Measurements from ENCODE around the gene RAP2A.
A peak's percentile ranks its signal among the peaks of the same experiment; 100 is the strongest.

RAP2A gene

DNA sequence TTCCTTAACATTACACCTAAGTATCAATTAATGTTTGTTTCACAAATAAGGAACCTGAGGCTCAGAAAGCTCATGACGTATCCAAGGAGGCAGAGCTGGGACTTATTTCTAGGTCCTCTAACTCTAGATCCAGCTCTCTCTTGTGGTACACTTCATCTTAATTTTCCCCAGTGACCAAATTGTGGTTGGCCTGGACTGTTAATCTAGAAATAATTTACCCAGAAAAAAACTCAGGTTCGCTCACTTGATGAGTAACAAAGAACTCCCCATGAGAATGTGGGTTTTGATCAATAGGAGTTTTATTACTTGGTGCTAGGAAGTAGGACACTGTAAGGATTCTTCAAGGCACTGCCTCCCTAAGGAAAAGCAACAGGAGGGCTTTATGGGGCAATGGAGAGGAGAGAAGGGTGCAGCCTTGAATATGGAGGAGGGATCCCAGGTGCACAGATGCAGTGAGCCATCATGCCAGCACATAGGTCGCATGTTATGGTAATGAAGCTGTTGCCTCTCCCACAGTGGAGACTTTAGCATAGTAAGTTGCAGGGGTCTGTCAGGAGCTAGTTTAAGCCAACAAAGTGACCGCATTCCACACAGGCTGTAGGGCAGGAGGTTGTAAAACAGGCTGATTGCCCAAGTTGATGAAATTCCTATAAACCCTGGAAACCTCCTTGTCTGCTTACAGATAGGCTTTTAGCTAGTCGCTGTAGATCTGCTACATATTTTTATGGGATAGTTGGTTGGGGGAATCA is 14.7 kb downstream of the RAP2A start:
- FAIRE-seq: no peak

DNA sequence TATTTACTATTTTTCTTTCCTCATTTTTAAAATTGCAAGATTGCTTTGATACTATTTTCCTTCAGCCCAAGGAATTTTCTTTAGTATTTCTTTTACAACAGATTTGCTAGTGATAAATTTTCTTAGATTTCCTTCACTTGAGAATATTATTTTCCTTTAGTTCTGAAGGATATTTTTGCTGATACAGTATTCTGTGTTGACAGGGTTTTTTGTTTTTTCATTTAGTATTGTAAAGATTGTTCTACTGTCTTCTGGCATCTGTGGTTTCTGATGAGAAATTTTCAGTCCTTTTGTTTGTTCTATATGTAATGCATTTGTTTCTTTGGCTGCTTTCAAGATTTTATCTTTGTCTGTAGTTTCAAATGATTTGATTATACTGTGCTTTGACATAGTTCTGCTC is 20.7 kb downstream of the RAP2A start:
- peak; percentile 33 for FAIRE-seq

GRCh38 chr13:97456047-97456446 is 22.1 kb downstream of the RAP2A start:
- FAIRE-seq: no peak

DNA sequence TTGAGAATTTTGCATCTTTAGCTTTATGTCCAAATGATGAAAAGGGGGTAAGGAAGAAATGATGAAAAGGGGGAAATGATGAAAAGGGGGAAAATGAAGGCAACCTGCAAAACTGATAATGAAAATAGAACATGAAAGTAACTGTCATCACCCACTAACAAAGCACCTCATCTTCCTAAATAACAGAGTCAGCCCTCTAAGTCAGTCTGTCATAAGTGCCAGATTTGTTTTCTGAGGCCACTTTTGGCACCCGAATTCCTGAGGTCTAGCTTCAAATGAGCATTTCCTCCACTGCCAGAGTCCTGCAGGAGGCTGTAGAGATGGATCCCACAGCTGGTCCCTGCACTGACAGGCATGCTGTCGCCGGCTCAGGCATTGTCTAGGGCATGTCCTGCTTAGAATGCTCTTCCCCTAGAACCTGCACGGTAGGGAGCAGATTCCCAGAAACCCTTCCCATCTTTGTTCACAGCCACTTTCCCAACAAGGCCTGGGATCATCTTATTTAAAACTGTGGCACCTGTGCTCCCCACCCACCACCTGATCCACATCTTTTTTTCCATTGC is 25.3 kb downstream of the RAP2A start:
- FAIRE-seq: no peak

DNA sequence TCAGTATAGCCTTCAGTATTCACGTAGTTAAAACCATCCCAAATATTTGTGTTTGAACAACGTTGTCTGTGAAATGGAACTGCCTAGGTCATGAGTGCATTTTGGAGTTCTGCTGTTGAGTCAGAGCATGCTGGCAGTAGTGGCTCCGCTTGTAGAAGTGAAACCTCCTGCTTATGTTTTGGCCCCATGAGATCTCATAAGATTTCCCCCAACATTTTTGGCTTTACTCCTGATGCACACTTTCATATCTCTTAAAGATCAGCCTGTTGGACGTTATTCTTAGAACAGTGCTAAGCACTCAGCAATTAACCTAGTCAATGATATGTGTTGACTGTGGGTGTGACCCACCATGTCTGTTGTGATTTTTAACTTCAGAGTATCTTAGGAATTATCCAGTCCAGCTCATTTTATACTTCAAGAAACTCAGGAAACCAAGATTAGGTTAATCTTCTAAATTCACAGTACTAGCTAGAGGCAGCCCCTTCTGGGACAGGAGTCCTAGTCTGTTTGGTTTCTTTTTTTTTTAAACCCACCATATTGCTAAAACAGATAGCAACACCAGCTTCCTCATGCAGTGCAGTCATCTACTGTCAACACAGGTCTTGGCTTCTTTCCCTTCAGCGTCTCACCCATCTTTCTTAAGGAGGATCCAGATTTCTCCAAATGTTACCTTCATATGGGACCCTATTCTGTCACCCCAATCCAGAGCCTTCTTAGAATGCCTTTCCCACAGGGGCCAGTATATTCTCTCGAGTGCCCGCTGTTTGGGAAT is 26.2 kb downstream of the RAP2A start:
- no peak for FAIRE-seq

- FAIRE-seq: no peak
Observed at GRCh38 chr13:97460853-97461252, 26.9 kb downstream of the RAP2A start.

DNA sequence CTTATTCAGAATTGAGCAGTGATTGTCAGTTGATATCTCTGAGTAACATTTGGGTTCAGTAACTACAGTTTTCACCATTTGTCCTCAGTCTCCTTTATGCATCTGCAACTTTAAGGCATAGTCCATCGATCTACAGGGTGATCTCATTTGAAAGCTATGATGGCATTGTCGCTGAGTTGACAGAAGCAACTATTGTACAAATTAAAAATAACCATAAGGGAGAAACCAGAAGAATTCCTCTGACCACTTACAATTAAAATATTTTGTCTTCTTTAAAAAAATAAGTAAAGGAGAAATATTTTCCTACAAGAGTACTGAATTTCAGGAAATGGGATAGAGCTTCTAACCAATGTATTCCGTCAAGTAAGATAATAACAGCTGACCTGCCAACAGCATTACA is 30.6 kb downstream of the RAP2A start:
- no peak for FAIRE-seq

DNA sequence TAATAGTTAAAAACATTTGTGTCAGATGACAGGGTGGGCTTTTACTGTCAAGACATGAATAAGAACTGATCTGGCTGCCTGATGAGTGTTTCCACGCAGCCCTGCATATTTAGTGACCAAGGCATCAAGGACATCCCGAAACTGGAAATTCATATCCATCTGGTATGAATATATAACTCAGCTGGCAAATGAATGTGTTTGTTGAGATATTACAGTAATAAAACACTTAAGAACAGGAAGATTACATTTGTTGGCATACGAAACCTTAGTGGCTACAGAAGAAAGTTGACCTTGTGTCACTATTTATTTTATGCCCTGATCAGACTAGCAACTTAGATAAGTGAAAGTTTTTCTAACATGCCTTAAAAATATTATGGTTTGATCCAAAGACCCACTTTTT is 32.8 kb downstream of the RAP2A start:
- no peak for FAIRE-seq

- FAIRE-seq: no peak
Observed at GRCh38 chr13:97468331-97468730, 34.4 kb downstream of the RAP2A start.

DNA sequence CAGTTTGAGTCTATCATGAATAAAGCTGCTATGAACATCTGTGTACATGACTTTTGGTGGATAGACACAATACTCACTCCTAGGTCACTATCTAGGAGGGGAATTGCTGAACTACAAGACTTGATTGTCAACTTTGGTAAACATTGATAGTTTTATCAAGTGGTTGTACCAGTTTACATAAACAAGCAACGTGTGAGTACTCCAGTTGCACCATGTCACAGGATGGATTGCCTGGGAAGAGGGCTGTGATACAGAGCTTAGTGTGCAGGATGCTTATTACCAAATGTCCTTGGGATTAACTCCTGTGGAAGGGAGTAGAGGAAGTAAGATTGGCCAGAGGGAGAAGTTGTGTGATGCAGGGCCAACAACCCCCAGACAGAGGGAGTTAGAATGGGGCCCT is 37.7 kb downstream of the RAP2A start:
- FAIRE-seq: no peak

DNA sequence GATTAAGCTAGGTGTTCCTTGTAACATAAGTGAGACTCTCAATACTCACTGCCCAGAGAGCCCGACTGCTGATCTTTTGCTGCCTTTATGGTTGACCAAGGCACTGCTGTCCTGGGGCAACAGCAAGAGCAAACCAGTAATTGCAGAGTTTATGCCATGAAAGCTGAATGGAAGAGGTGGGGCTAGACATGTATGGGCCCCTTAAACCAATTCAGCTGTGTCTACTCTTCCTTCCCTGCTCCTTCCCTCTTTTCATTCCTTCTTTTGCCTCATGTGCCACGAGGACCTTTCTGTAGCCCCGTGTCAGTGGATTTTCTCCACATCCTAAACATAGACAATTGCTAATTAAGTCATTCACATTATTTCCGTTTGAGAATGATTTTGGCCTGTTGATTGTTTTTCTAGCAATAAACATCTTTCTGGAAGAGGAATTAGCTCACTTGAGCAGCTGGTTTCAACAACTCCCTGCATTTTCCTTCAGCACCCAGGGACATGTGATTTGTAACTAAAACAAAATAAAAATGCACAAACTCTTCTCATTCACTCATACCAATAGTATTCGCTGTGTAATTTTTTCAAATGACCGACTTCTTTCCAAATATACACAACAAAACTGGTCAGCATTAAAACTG is 40.5 kb downstream of the RAP2A start:
- FAIRE-seq: no peak

DNA sequence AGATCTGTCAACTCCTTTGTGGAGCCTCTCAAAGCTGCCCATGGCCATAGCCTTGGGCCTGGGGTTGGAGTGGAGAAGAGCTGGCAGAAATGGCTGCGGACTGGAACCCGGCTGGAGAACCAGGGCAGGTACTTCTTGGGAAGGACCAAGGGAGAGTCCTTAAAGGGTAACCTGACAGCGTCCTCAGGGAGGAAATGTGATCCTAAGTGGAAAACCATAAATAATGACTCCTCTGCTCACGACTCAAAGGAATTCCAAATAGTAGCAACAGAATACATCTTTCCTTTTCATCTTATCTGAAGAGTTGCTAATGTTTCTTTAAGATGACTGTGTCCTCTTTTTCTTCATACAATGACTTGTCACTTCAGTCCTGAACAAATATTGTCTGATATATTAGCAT is 41.0 kb downstream of the RAP2A start:
- FAIRE-seq: no peak

GRCh38 chr13:97477844-97478243 is 43.9 kb downstream of the RAP2A start:
- FAIRE-seq: no peak

DNA sequence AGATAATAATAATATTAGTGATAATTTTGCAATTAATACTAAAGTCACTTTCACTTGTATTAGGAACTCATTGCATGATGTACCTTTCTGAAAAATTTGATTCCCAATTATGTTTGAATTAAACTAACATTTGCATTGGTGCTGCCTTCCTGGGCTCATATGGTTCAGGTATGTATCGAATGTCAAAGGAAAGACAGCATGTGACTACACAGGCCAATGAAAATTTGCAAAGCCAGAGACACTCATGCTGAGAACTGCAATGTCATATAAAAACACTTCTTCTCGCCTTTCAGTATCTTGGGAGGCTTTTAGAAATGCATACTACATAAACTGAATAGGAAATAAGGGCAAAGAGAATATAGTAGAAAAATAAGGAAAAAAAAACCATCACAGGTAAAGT is 44.3 kb downstream of the RAP2A start:
- no peak for FAIRE-seq

DNA sequence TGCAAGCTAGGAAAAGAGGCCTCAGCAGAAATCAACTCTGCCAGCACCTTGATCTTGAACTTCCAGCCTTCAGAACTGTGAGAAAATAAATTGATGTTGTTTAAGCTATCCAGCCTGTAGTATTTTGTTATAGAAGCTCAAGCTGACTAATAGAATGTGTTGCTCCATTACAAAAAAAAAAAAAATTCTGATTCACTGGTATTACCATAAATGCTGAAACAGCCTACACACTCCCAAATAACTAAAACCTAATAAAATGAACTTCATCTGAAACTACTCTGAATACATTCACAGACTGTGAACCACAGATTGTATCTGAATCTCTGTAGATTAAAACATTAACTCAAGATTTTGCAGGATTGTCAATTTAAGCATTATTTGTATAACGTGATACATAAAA is 49.5 kb downstream of the RAP2A start:
- no peak for FAIRE-seq

DNA sequence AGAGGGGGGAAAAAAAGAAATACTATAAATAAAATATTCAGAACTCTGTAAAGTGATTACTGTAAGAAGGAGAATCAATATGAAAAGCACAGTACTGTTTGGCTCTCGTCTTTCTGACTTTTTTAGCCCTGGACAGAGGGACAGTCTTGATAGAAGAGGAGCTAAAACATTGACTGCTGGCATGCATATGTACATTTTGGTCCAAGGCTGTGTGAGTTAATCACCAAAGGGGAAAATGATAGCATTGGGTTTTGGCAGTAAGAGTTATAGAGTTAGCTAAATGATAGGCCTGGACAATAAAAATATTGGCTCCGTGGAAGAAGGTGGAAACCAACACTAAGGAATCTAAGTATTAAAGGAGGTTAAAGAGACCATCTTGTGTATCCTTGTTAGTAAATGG is 50.3 kb downstream of the RAP2A start:
- FAIRE-seq: no peak

- no peak for FAIRE-seq
Observed at GRCh38 chr13:97485320-97485719, 51.4 kb downstream of the RAP2A start.

- no peak for FAIRE-seq
Observed at GRCh38 chr13:97490702-97491307, 56.8 kb downstream of the RAP2A start.

- FAIRE-seq: no peak
Observed at GRCh38 chr13:97491452-97491851, 57.5 kb downstream of the RAP2A start.

DNA sequence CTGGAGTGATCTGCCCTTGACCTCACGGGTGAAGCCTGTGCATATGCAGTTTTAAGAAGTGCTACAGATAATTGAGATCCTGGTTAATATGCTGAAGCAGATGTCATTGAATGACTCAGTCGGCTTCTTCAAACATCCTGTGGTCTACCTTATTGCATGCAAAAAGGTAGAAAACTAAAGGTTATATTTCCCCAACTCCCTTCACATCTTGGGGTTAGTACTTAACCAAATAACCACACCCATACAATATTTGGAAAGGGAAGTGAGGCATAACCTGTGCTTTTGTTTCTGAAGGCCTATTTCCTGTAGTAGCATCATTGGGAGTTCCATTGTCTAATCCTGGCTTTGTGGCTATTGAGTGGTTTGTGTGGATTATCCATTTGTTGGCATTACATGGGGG is 58.3 kb downstream of the RAP2A start:
- FAIRE-seq: no peak

GRCh38 chr13:97492684-97493371 is 58.9 kb downstream of the RAP2A start:
- no peak for FAIRE-seq

DNA sequence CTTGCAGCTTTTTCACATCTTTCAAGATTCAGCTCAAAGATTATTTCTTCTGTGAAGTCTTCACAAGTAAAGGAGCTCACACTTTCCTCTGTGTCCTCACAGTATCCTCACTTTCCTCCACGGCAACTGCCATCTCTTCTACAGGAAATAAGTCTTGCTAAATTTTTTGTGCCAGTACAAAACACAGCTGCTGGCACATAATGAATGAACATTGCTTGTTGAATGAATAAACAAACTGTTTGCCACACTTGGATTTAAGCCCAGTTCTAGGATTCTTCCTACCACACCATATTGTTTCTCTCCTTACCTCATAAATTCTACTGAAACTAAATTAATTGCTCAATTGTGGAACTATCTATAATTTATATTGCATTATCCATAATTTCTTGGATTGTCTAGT is 59.5 kb downstream of the RAP2A start:
- FAIRE-seq: no peak

- FAIRE-seq: no peak
Observed at GRCh38 chr13:97495678-97496077, 61.7 kb downstream of the RAP2A start.

Measured in colon (tissue), 2 donors.